ENCODE results near the gene PHF14. TPM values are rescaled to one million over a fixed set of nuclear protein-coding genes. Genes with fewer than 3 reads are reported as not detected.

PHF14 gene
- total RNA-seq, 1 experiment from 2014 or later, result 50.8 TPM

- no peak for TF ChIP-seq CTCF (conservative IDR thresholded peaks at IDR 0.05)
- Histone ChIP-seq H2BK5ac (ENCODE audit: insufficient read length, low read length) (no peak overlapping the region), H3K4ac (ENCODE audit: low read depth, low read length) (no peak overlapping the region), H4K5ac (ENCODE audit: insufficient read length, low read depth, low read length) (no peak overlapping the region), H3T11ph (ENCODE audit: low read length) (no peak overlapping the region), H3K23me2 (ENCODE audit: insufficient read length, low read depth, low read length, poor library complexity, severe bottlenecking) (no peaks in the 10 kb centered on the region), H2BK15ac (ENCODE audit: low read depth, low read length) (no peak overlapping the region), H3K9ac (ENCODE audit: extremely low read depth, insufficient read length, low read length) (no peak overlapping the region), H3K79me2 (ENCODE audit: insufficient read depth, low read length) (no peaks in the 10 kb centered on the region), H3K9me3 (ENCODE audit: control insufficient read depth, low read depth, low read length) (no peaks in the 10 kb centered on the region), H2AK5ac (ENCODE audit: insufficient read length, low read length) (no peak overlapping the region), H3K79me1 (ENCODE audit: insufficient read depth, low read depth, low read length, poor library complexity, severe bottlenecking) (no peaks in the 10 kb centered on the region), H2AFZ (ENCODE audit: low read length) (no peak overlapping the region), H4K20me1 (ENCODE audit: control insufficient read depth, insufficient read depth, insufficient read length) (no peaks in the 10 kb centered on the region), H3K4me2 (ENCODE audit: insufficient read depth, insufficient read length, low read length) (no peak overlapping the region), H3K4me1 (ENCODE audit: insufficient read depth, low read length) (no peaks in the 10 kb centered on the region), H3K14ac (ENCODE audit: insufficient read depth, low read length) (no peak overlapping the region), H2BK20ac (ENCODE audit: low read depth, low read length, poor library complexity, severe bottlenecking) (no peak overlapping the region), H2BK12ac (ENCODE audit: insufficient read length, low read depth, low read length) (no peak overlapping the region), H3K23ac (ENCODE audit: insufficient read length, low read depth, low read length) (no peak overlapping the region), H3K18ac (ENCODE audit: insufficient read length, low read depth, low read length) (no peak overlapping the region), H4K91ac (ENCODE audit: insufficient read length, low read depth, low read length) (no peak overlapping the region), H3K56ac (ENCODE audit: insufficient read length, low read depth, low read length) (no peak overlapping the region), H3K27me3 (ENCODE audit: insufficient read depth, low read length) (no peaks in the 10 kb centered on the region; the same call in 1 of the 2 replicates), H3K27ac (ENCODE audit: insufficient read length, low read depth, low read length) (no peak overlapping the region), H2BK120ac (ENCODE audit: low read depth, low read length, poor library complexity, severe bottlenecking) (no peak overlapping the region), H4K8ac (replicated peaks; ENCODE audit: insufficient read length, low read depth, low read length) (no peak overlapping the region)
- no peak for DNase-seq
- H3K27ac Mint-ChIP-seq, result no peak overlapping the region
- H3K27me3 Mint-ChIP-seq (ENCODE audit: low read depth), result no peaks in the 10 kb centered on the region
- WGBS (ENCODE audit: extremely low coverage, insufficient read length, low lambda C conversion rate), result no CpG with 5 or more reads among the region's 1 CpG
- H3K36me3 Mint-ChIP-seq (ENCODE audit: insufficient read depth in 1 of 3, low read depth in 3 of 3), result no peaks in the 10 kb centered on the region
- no peak overlapping the region for H3K4me3 Mint-ChIP-seq
- H3K9me3 Mint-ChIP-seq, result no peaks in the 10 kb centered on the region
- no peaks in the 10 kb centered on the region for H3K4me1 Mint-ChIP-seq
These were observed 192.4 kb downstream of the PHF14 start for GRCh38 chr7:11166051-11166450.

All from H9 (cell line).